OCI-LY1 (cell line): ENCODE results near the gene VMP1.
"Not testable (repeated sequence)": the region's sequence is repeated elsewhere in the genome, so short reads cannot be mapped to it uniquely, and the experiment has no call there.

Experiments used
- CTCF ChIP-seq: fragments of 200-600 bp; sonication (generic), shearing (Covaris generic); IDR thresholded peaks from 2 replicates; pipeline ENCODE4 v1.5.1; 2017; ENCODE audit warnings: mild to moderate bottlenecking, antibody characterized with exemption, low read length, moderate library complexity, mixed read lengths
- EZH2 ChIP-seq: fragments of 200-600 bp; sonication (generic), shearing (Covaris generic); IDR thresholded peaks from 2 replicates; pipeline ENCODE4 v1.8.0; 2017; ENCODE audit warnings: borderline replicate concordance, mixed run types, mild to moderate bottlenecking, antibody characterized with exemption, low read length, moderate library complexity, mixed read lengths

- TF ChIP-seq CTCF, EZH2: not testable (repeated sequence)
These were observed 47.6 kb downstream of the VMP1 start for GRCh38 chr17:59755069-59755468.
